Fibroblast of lung (primary cell): Measurements from ENCODE around the gene MED26. TPM values are rescaled to one million over a fixed set of nuclear protein-coding genes. Genes with fewer than 3 reads are reported as not detected.

Experiments
- DNase-seq, 2 donors: peaks; one replicate each; pipeline versions ENCODE4 v3.0.0 to v3.0.0-alpha.2; 2010; ENCODE audit warnings: low read depth in 2 of 2
- H2AFZ ChIP-seq: 2 replicates; pipeline ENCODE4 v1.5.1; 2012; ENCODE audit warnings: low read length, control low read depth, inconsistent platforms
- H3K27ac ChIP-seq: 2 replicates; pipeline ENCODE4 v1.5.1; 2011; ENCODE audit warnings: low read length, control low read depth; ENCODE audit not compliant: insufficient read depth
- H3K27me3 ChIP-seq: 2 replicates; pipeline ENCODE4 v1.5.1; 2011; ENCODE audit warnings: mild to moderate bottlenecking, low read length; ENCODE audit not compliant: control insufficient read depth, insufficient read depth
- H3K36me3 ChIP-seq: 2 replicates; pipeline ENCODE4 v1.5.1; 2011; ENCODE audit warnings: low read length; ENCODE audit not compliant: control insufficient read depth, insufficient read depth
- H3K4me1 ChIP-seq: 2 replicates; pipeline ENCODE4 v1.5.1; 2011; ENCODE audit warnings: low read length; ENCODE audit not compliant: control insufficient read depth, insufficient read depth; ENCODE audit errors: extremely low read depth
- H3K4me2 ChIP-seq: 2 replicates; pipeline ENCODE4 v1.5.1; 2011; ENCODE audit warnings: low read length, control low read depth; ENCODE audit not compliant: insufficient read depth; ENCODE audit errors: extremely low read depth
- H3K4me3 ChIP-seq, 4 experiments: fragments of 200-600 bp in 1 of 4; sonication (generic) in 1 of 4; replicated peaks in 1 of 4; 2 replicates each; pipeline ENCODE4 v1.5.1; 2011 to 2016; ENCODE audit warnings: low read length in 4 of 4, low read depth in 3 of 4, mild to moderate bottlenecking in 3 of 4, control low read depth in 2 of 4, inconsistent platforms in 1 of 4, mixed read lengths in 1 of 4; ENCODE audit not compliant: insufficient read depth in 1 of 4; ENCODE audit errors: control extremely low read depth in 1 of 4
- H3K79me2 ChIP-seq: 2 replicates; pipeline ENCODE4 v1.5.1; 2012; ENCODE audit warnings: mild to moderate bottlenecking, low read length, inconsistent platforms; ENCODE audit not compliant: control insufficient read depth, insufficient read depth
- H3K9ac ChIP-seq: 2 replicates; pipeline ENCODE4 v1.5.1; 2011; ENCODE audit warnings: mild to moderate bottlenecking, low read length, control low read depth; ENCODE audit not compliant: insufficient read depth
- H3K9me3 ChIP-seq: 2 replicates; pipeline ENCODE4 v1.5.1; 2012; ENCODE audit warnings: low read depth, low read length; ENCODE audit not compliant: control insufficient read depth, insufficient read depth
- H4K20me1 ChIP-seq: 2 replicates; pipeline ENCODE4 v1.5.1; 2011; ENCODE audit warnings: low read length; ENCODE audit not compliant: control insufficient read depth, insufficient read depth; ENCODE audit errors: extremely low read depth
- CTCF ChIP-seq, 2 donors: IDR thresholded peaks in 1 of 2; conservative IDR thresholded peaks in 1 of 2; 1 replicate in 1 of 2; 2 replicates in 1 of 2; pipeline ENCODE4 v1.5.1; 2011 to 2012; ENCODE audit warnings: low read length in 2 of 2, control low read depth in 1 of 2, inconsistent platforms in 1 of 2, low read depth in 1 of 2, mild to moderate bottlenecking in 1 of 2
- EZH2 ChIP-seq: IDR thresholded peaks from 2 replicates; pipeline ENCODE4 v1.5.1; 2012; ENCODE audit warnings: low read length, control low read depth, mild to moderate bottlenecking; ENCODE audit errors: missing control alignments
- polyA plus RNA-seq, 2 donors: library from polyadenylated mRNA; depleted of rRNA in 1 of 2; stranded (reverse) in 1 of 2; unstranded in 1 of 2; fragments of >200 nt; gene quantifications; 2 replicates each; pipeline ENCODE4 v1.2.1, GENCODE V29; 2011 to 2012; ENCODE audit warnings: missing spikeins in 1 of 2
- total RNA-seq: library from RNA; depleted of rRNA; stranded (reverse); fragments of >200 nt; gene quantifications from 2 replicates; pipeline ENCODE4 v1.2.1, GENCODE V29; 2014

The MED26 gene
- total and polyA plus RNA-seq, 2 donors (not counting 1 experiment from before 2014, with no cell fraction given): 3.7 to 4.5 TPM

- Histone ChIP-seq H4K20me1 (peaks cover 3% of the 10 kb centered on the region), H3K4me3 (no peak overlapping the region), H3K27ac (no peak overlapping the region), H3K27me3 (no peaks in the 10 kb centered on the region), H3K4me1 (peaks cover 13% of the 10 kb centered on the region), H3K9ac (no peak overlapping the region), H2AFZ (no peak overlapping the region), H3K36me3 (peaks cover 22% of the 10 kb centered on the region), H3K79me2 (peaks cover 89% of the 10 kb centered on the region), H3K4me2 (no peak overlapping the region), H3K9me3 (no peaks in the 10 kb centered on the region)
- TF ChIP-seq CTCF (conservative IDR thresholded peaks at IDR 0.05 in 1 of 2, IDR thresholded peaks at IDR 0.05 in 1 of 2; ENCODE audit: low read depth in 1 of 2, low read length in 2 of 2) (no peak), EZH2 (no peak)
- no peak for DNase-seq
Observed at GRCh38 chr19:16579381-16579780, 48.6 kb downstream of the MED26 start.

- H3K9ac ChIP-seq: no peak overlapping the region
- H3K9me3 ChIP-seq: no peaks in the 10 kb centered on the region
- no peak overlapping the region for H3K4me2 ChIP-seq
- TF ChIP-seq EZH2: no peak
- no peak for TF ChIP-seq CTCF (conservative IDR thresholded peaks at IDR 0.05 in 1 of 2, IDR thresholded peaks at IDR 0.05 in 1 of 2; ENCODE audit: low read depth in 1 of 2, low read length in 2 of 2)
- no peaks in the 10 kb centered on the region for H4K20me1 ChIP-seq
- H3K27me3 ChIP-seq: no peaks in the 10 kb centered on the region
- H3K4me1 ChIP-seq: peaks cover 15% of the 10 kb centered on the region
- no peak overlapping the region for H3K27ac ChIP-seq
- H3K79me2 ChIP-seq: peaks cover 90% of the 10 kb centered on the region
- no peak for DNase-seq
- no peak overlapping the region for H2AFZ ChIP-seq
- H3K36me3 ChIP-seq: peaks cover 27% of the 10 kb centered on the region
- H3K4me3 ChIP-seq: no peak overlapping the region
Observed at GRCh38 chr19:16577531-16577985, 50.4 kb downstream of the MED26 start.

- Histone ChIP-seq H3K36me3 (peaks cover 27% of the 10 kb centered on the region), H3K27me3 (no peaks in the 10 kb centered on the region), H2AFZ (no peak overlapping the region), H3K9ac (no peak overlapping the region), H3K79me2 (peaks cover 86% of the 10 kb centered on the region), H3K4me2 (no peak overlapping the region), H3K9me3 (no peaks in the 10 kb centered on the region), H3K27ac (no peak overlapping the region), H3K4me1 (peaks cover 15% of the 10 kb centered on the region), H4K20me1 (no peaks in the 10 kb centered on the region), H3K4me3 (no peak overlapping the region)
- TF ChIP-seq EZH2 (no peak), CTCF (conservative IDR thresholded peaks at IDR 0.05 in 1 of 2, IDR thresholded peaks at IDR 0.05 in 1 of 2; ENCODE audit: low read depth in 1 of 2, low read length in 2 of 2) (no peak)
- DNase-seq: no peak
Observed at GRCh38 chr19:16576690-16577530, 51.1 kb downstream of the MED26 start.
